Caco-2 (cell line): ENCODE data around the gene LTBP2. TPM values are rescaled to one million over a fixed set of nuclear protein-coding genes. Genes with fewer than 3 reads are reported as not detected.

ENCODE experiments used
- BruUV-seq: library from RNA; stranded (reverse); fragments of 400-500 nt; replicated peaks from 2 replicates; lab custom pipeline; 2021; lab: Mats Ljungman, UMichigan
- CTCF ChIA-PET: fragments of 300-600 bp; sonication (Branson Sonifier 250); formaldehyde crosslinking; loops from one replicate; lab custom pipeline; 2022; ENCODE audit warnings: antibody characterized with exemption; lab: Charles Lee
- POLR2A ChIA-PET: fragments of 300-600 bp; sonication (Branson Sonifier 250); formaldehyde crosslinking; loops from one replicate; lab custom pipeline; 2022; ENCODE audit warnings: antibody characterized with exemption; lab: Charles Lee
- DNase-seq, 2 experiments: peaks; one replicate each; pipeline versions ENCODE4 v3.0.0 to v3.0.0-alpha.2; 2020 to 2022
- H3K27me3 ChIP-seq: replicated peaks from 2 replicates; pipeline ENCODE4 v1.6.0; 2011; ENCODE audit warnings: low read length; ENCODE audit not compliant: control insufficient read depth, insufficient read depth
- H3K36me3 ChIP-seq: 2 replicates; pipeline ENCODE4 v1.5.1; 2011; ENCODE audit warnings: low read length; ENCODE audit not compliant: control insufficient read depth, insufficient read depth
- H3K4me1 ChIP-seq: fragments of 250-450 bp; sonication (Bioruptor Pico); 2 replicates; pipeline ENCODE4 v1.5.1; 2020; ENCODE audit warnings: mild to moderate bottlenecking
- H3K4me3 ChIP-seq: 2 replicates; pipeline ENCODE4 v1.5.1; 2011; ENCODE audit warnings: low read depth, mild to moderate bottlenecking, control low read depth, low read length
- H3K9me3 ChIP-seq: fragments of 250-450 bp; sonication (Bioruptor Pico); 2 replicates; pipeline ENCODE4 v1.5.1; 2020; ENCODE audit warnings: mild to moderate bottlenecking, moderate library complexity
- H3K27ac Mint-ChIP-seq: one replicate; pipeline ENCODE4 v1.8.0; 2022; ENCODE audit warnings: mixed read lengths; ENCODE audit not compliant: unreplicated experiment
- H3K27me3 Mint-ChIP-seq: one replicate; pipeline ENCODE4 v1.8.0; 2022; ENCODE audit warnings: mixed read lengths; ENCODE audit not compliant: insufficient read depth, unreplicated experiment
- H3K36me3 Mint-ChIP-seq: one replicate; pipeline ENCODE4 v1.8.0; 2022; ENCODE audit warnings: mild to moderate bottlenecking, mixed read lengths; ENCODE audit not compliant: insufficient read depth, unreplicated experiment
- H3K4me1 Mint-ChIP-seq: one replicate; pipeline ENCODE4 v1.8.0; 2022; ENCODE audit warnings: low read depth, mixed read lengths; ENCODE audit not compliant: unreplicated experiment
- H3K4me3 Mint-ChIP-seq: one replicate; pipeline ENCODE4 v1.8.0; 2022; ENCODE audit warnings: mild to moderate bottlenecking, moderate library complexity, mixed read lengths; ENCODE audit not compliant: unreplicated experiment
- H3K9me3 Mint-ChIP-seq: one replicate; pipeline ENCODE4 v1.8.0; 2022; ENCODE audit warnings: mixed read lengths; ENCODE audit not compliant: unreplicated experiment
- CTCF ChIP-seq, 2 experiments: fragments of 200-600 bp in 1 of 2; IDR thresholded peaks; 1 replicate in 1 of 2; 2 replicates in 1 of 2; pipeline versions ENCODE4 v1.5.1 to v1.8.0; 2011 to 2022; ENCODE audit warnings: antibody characterized with exemption in 1 of 2, control low read depth in 1 of 2, inconsistent platforms in 1 of 2, low read depth in 1 of 2, low read length in 1 of 2, mild to moderate bottlenecking in 1 of 2, moderate library complexity in 1 of 2; ENCODE audit not compliant: insufficient read depth in 1 of 2, severe bottlenecking in 1 of 2, unreplicated experiment in 1 of 2
- intact Hi-C: fragments of 100-400 bp; cut with micrococcal nuclease; formaldehyde crosslinking; loops from one replicate; pipeline ENCODE4 v1.10.0; 2022; ENCODE audit not compliant: unreplicated experiment
- total RNA-seq: library from RNA; stranded (reverse); gene quantifications from 2 replicates; pipeline ENCODE4 v1.2.3, GENCODE V29; 2022

Gene LTBP2
- total RNA-seq, 1 experiment from 2014 or later = 0.86 TPM

GRCh38 chr14:74650927-74651686 lies 39.1 kb upstream of the LTBP2 start:
- no TSS peak for BruUV-seq
- no peak overlapping the region for H3K27ac Mint-ChIP-seq
- TF ChIP-seq CTCF (IDR thresholded peaks at IDR 0.05; ENCODE audit: insufficient read depth in 1 of 2, low read depth in 1 of 2, low read length in 1 of 2, severe bottlenecking in 1 of 2, unreplicated experiment in 1 of 2) = no peak
- no peaks in the 10 kb centered on the region for H3K27me3 Mint-ChIP-seq
- CTCF ChIA-PET = no interaction called here
- no peak overlapping the region for H3K4me3 Mint-ChIP-seq
- Histone ChIP-seq H3K4me1 (no peaks in the 10 kb centered on the region), H3K9me3 (no peaks in the 10 kb centered on the region), H3K27me3 (no peaks in the 10 kb centered on the region), H3K4me3 (no peak overlapping the region), H3K36me3 (no peaks in the 10 kb centered on the region)
- DNase-seq = no peak
- H3K4me1 Mint-ChIP-seq = no peaks in the 10 kb centered on the region
- H3K9me3 Mint-ChIP-seq = no peaks in the 10 kb centered on the region
- intact Hi-C loops = no loop called here
- POLR2A ChIA-PET = no interaction called here
- peaks cover 12% of the 10 kb centered on the region for H3K36me3 Mint-ChIP-seq

GRCh38 chr14:74649673-74650072 lies 37.6 kb upstream of the LTBP2 start:
- H3K36me3 Mint-ChIP-seq = peaks cover 12% of the 10 kb centered on the region
- Histone ChIP-seq H3K4me3 (no peak overlapping the region), H3K36me3 (no peaks in the 10 kb centered on the region), H3K27me3 (no peaks in the 10 kb centered on the region), H3K4me1 (no peaks in the 10 kb centered on the region), H3K9me3 (no peaks in the 10 kb centered on the region)
- no peak for DNase-seq
- no peaks in the 10 kb centered on the region for H3K9me3 Mint-ChIP-seq
- H3K27me3 Mint-ChIP-seq = no peaks in the 10 kb centered on the region
- POLR2A ChIA-PET = no interaction called here
- TF ChIP-seq CTCF (IDR thresholded peaks at IDR 0.05; ENCODE audit: insufficient read depth in 1 of 2, low read depth in 1 of 2, low read length in 1 of 2, severe bottlenecking in 1 of 2, unreplicated experiment in 1 of 2) = no peak
- no peak overlapping the region for H3K4me3 Mint-ChIP-seq
- no peak overlapping the region for H3K27ac Mint-ChIP-seq
- no peaks in the 10 kb centered on the region for H3K4me1 Mint-ChIP-seq
- CTCF ChIA-PET = interaction anchor here (3.0 kb wide), 1 partner anchor 41 kb away, joined by 8 read pairs; no protein-coding TSS in a partner anchor
- intact Hi-C loops = no loop called here
- no TSS peak for BruUV-seq

GRCh38 chr14:74649167-74649566 lies 37.1 kb upstream of the LTBP2 start:
- Histone ChIP-seq H3K27me3 (no peaks in the 10 kb centered on the region), H3K4me3 (no peak overlapping the region), H3K36me3 (no peaks in the 10 kb centered on the region), H3K4me1 (no peaks in the 10 kb centered on the region), H3K9me3 (no peaks in the 10 kb centered on the region)
- intact Hi-C loops = no loop called here
- no peak for TF ChIP-seq CTCF (IDR thresholded peaks at IDR 0.05; ENCODE audit: insufficient read depth in 1 of 2, low read depth in 1 of 2, low read length in 1 of 2, severe bottlenecking in 1 of 2, unreplicated experiment in 1 of 2)
- ChIA-PET CTCF (interaction anchor here (3.0 kb wide), 1 partner anchor 40 kb away, joined by 8 read pairs; no protein-coding TSS in a partner anchor), POLR2A (no interaction called here)
- Mint-ChIP-seq H3K4me1 (no peaks in the 10 kb centered on the region), H3K4me3 (no peak overlapping the region), H3K27me3 (no peaks in the 10 kb centered on the region), H3K36me3 (peaks cover 11% of the 10 kb centered on the region), H3K27ac (no peak overlapping the region), H3K9me3 (no peaks in the 10 kb centered on the region)
- DNase-seq = no peak
- no TSS peak for BruUV-seq
